Activated effector memory CD4-positive, alpha-beta T cell treated with Interleukin-2 at 50 U/mL for 16 hours (primary cell): ENCODE measurements around the gene RBPJ.
"Not testable (repeated sequence)": the region's sequence is repeated elsewhere in the genome, so short reads cannot be mapped to it uniquely, and the experiment has no call there.

Experiments used
- DNase-seq: peaks from one replicate; pipeline ENCODE4 v3.0.0-alpha.2; 2020

The RBPJ gene

DNA sequence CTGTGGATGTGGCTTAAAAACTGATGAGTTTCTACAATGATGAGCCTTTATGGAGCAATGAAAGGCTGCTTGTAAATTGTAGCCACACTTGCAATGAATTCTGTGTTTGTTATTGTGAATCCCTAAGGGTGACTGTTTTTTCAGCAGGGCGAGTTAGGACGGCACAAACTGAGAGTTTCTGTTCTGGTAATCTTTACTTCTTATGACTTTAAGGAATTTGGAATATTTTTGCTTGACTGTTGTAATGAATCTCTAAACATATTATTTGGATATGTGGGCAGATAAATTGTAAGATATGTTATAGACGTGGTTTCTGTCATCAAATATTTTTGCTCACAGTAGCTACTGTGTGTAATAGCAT lies 22.2 kb downstream of the RBPJ start:
- DNase-seq: no peak

GRCh38 chr4:26344901-26345564 lies 24.2 kb downstream of the RBPJ start:
- DNase-seq: no peak

DNA sequence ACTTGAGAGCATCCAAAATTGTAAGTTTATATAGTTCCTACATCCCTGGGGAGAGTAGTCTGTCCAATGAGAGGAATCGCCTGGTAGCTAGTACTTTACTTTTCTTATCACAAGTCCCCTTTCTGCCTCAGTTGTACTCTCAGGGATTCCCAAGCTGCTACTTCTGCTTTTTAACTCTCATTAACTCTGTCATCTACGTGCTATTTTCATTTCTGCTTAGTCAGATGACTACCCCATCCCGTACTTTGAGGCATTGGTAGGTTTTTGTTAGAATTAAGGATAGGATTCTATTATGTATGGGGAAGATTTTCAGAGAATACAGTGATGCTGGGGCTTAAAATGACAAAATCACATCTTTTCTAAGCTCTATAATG lies 24.7 kb downstream of the RBPJ start:
- DNase-seq: no peak

- no peak for DNase-seq
Measured at GRCh38 chr4:26346203-26346620, 25.4 kb downstream of the RBPJ start.

DNA sequence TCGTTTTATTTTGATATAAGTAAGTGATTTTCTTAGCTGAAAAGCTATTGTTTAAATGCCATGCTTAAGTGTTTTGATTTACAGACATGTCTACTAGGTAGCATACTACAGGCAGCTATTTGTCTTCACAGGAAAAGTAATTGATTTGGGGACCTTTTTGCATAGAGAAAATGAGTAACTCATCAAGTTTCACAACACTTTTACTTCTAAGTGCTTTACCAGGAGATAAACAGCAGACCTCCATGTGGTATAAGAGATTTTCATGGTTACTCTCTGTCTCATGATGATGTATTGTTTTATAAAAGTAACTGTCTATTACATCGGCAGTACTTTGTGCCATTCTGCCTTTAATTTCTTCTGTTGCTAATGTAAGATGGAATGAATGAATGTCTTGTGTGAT lies 28.7 kb downstream of the RBPJ start:
- DNase-seq: no peak

DNA sequence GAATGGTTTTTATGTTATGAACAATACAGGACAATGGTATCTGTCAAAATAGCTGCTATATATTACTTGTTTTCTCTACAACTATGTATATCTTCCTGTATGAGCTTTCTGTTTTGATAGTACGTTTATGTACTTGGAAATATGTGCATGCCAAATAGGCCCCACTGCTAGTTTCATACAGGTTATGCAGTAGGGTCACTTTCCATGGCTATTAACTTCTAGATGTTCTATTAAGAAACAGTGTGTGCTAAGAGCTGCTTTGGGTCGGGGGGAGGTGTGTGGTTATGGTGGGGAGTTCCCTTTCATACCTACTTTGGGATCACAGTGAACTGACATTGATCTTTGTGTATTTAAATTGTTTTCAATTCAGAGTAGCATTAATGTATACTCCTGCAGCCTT lies 30.9 kb downstream of the RBPJ start:
- no peak for DNase-seq

DNA sequence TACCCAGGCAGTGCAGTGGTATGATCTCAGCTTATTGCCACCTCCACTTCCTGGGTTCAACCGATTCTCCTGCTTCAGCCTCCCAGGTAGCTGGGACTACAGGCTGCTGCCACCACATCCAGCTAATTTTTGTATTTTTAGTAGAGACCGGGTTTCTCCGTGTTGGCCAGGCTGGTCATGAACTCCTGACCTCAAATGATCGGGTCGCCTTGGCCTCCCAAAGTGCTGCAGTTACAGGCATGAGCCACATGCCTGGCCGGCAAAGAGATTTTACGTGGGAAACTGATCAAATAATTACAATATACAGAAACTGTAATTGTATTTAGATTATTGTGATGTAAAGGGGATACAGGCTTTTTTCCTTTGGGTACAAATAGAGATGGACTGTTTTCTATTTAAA lies 33.7 kb downstream of the RBPJ start:
- DNase-seq: no peak

DNA sequence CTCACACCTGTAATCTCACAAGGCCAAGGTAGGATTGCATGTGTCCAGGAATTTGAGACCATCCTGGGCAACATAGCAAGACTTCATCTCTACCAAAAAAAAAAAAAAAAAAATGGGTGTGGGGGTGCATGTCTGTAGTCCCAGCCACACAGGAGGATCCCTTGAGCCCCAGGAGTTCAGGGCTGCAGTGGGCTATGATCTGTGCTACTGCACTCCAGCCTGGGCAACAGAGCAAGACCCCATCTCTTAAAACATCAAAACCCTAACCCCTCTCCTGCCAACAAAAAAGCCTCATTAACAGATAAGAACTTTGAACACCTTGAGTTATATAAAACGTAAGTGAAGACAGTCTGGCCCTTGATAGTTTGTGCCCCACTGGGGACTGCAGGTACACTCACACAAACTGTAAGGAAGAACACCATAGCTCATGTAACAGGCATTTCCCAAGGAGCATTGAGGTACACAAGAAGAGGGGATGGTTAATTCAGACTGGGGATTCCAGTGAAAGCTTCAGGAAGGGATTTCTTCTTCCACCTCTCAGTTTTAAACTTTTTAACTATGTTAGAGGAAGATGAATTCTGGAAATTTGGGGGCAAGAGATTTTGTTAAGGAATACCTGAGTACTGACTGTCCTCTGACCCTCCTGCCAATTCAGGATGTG lies 34.7 kb downstream of the RBPJ start:
- DNase-seq: no peak

DNA sequence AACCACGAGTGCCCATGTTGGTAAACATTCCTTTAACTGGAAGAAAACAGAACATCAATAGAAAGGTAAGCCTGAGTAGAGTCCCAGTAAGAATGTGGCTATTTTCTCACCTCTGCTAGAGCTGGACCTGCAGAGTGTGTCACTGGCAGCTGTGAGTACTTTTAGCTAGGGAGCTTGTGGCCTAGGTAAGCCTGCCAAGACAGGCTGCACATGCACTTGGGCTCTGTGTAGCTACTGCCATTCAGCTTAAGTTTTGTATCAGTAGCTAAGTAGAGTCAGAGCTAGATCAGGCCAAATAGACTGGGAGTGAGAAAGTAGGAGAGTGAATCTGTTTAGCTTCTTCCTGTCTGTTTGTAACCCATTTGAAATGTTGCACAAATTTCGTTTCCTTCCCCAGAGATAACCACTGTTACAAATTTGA lies 35.3 kb downstream of the RBPJ start:
- DNase-seq: no peak

DNA sequence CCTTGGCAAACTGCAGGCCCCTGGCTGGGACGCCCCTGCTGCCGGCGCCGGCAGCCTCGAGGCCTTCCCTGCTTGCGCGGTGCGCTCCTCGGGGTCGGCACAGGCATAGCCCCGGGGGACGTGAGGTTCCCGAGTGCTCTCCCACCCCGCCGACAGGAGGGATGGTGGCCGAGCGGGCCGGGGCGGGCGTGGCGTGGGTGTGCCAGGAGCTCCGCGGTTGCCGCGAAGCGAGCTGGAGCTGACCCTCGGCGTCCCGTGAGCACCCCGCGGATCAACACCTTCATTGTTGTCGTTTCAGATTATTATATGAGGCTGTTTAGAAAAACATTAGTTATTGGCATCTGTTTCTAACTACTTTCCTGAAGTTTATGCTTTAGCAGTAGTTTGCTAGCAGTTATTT lies 38.7 kb downstream of the RBPJ start:
- not testable (repeated sequence) for DNase-seq

GRCh38 chr4:26360273-26360672 lies 39.5 kb downstream of the RBPJ start:
- no peak for DNase-seq

DNA sequence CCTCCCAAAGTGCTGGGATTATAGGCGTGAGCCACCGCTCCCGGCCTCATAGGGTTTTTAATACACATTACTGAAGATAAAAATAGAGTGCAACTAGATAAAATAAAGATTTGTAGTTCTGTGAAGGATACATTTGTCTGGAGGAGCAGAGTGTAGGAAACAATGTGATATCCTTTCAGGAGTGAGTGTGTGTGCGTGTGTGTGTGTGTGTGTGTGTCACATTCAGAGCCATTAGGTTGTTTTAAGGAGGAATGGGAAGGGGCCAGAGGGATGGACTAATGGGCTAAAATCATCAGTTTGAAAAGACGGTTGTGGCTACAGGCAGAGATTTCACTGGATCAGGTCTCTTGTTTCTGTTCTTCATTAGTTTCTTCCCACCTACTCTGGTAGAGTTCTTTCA lies 40.0 kb downstream of the RBPJ start:
- DNase-seq: no peak

- no peak for DNase-seq
Measured at GRCh38 chr4:26361297-26361696, 40.5 kb downstream of the RBPJ start.

DNA sequence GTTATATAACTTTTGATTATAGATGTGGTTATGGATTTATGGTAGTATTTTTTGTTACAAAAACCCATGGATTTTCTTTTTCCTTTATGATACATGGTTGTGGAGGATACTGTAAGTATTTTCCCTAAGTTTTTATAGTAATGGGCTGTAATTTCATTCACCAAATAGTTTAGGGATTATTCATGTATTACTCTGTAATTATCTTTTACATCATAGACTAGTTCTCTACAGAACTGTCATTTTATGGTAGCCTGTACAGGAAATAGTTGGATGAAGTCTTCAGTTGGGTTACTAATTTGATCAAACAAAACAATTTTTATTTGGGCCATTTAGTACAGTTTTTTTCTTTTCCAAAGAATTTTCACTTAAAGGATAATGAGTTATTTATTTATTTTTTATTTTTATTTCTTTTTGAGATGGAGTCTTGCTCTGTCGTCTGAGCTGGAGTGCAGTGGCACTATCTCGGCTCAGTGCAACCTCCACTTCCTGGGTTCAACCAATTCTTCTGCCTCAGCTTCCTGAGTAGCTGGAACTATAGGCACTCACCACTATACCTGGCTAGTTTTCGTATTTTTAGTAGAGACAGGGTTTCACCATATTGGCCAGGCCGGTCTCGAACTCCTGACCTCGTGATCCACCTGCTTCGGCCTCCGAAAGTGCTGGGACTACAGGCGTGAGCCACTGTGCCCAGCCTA lies 42.1 kb downstream of the RBPJ start:
- no peak for DNase-seq

DNA sequence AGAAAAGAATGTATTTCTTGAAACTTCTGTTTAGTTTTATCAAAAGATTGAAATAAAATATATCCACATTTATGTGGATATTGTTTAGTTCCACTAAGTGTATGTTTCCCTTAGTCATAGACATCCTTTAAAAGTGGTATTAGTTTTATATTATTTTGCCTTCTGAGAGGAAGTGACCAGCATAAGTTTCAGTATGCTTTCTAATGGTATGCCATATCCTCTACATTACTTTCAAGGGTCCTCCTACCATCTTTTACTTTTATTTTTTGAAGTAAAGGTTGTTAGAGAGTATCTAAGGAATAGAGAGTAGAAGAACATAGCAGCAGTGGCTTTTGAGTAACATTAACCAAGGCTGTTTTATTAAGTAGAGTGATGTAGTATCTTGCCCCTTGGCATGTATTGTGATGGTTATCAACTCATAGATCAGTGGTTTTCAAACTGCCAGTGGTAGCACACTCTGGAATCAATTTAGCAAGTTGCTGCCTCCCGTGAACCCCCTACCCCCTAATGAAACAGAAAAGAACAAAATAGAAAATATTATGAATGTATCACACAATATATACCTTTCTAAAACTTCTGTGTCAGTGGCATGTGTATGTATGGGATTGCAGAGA lies 44.8 kb downstream of the RBPJ start:
- no peak for DNase-seq

DNA sequence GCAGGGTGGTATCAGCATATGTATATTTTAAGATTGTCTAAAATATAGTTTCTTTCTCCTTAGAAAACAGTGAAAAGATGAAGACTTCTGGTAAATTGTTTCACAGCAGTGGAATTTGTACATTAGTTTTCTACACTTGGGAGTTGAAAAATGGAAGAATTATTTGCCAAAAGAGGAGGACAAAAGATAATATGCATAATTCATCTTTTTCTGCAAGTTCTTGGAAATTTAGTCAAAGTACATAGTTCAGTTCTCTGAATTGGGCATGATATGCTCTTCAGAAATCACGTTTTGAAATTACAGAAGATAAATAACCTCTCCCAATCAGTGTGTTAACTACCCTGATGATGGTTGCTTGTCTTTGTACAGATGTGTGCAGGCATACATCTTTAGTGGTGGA lies 47.0 kb downstream of the RBPJ start:
- DNase-seq: no peak

DNA sequence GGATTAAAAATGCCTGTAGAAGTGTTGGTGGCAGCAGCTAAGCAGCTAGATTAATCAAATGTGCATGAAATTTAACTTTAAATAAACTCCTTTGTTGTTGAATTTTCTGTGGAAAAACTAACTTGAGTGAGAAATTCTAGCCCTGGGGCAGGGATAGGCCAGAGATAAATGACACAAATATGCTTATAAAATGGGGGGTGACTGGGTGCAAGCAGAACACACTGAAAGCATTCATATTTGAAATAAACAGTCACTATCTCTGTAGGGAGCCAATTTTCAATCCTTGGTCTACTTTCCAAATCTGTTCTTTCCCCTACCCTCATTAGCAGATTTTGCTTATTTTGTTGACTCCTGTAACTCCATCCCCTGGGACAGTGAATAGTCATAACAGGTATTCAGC lies 47.9 kb downstream of the RBPJ start:
- DNase-seq: no peak

DNA sequence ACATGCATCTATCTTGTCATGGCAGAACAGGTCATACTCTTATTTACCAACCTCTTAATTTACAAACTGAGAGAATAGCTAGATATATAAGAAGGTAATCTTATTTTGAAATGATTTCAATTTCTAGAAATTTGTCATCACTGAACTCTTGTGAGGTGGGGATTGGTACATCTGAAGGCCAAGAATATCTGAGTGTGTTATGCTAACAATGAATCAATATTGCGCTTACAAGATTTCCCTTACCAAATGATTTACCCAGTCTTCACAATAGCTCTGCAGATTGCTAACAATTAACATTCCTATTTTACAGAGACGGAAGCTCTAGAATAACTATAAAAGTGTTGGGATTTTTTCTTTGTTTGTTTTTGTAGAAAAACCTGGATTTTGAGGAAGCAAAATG lies 48.3 kb downstream of the RBPJ start:
- no peak for DNase-seq

DNA sequence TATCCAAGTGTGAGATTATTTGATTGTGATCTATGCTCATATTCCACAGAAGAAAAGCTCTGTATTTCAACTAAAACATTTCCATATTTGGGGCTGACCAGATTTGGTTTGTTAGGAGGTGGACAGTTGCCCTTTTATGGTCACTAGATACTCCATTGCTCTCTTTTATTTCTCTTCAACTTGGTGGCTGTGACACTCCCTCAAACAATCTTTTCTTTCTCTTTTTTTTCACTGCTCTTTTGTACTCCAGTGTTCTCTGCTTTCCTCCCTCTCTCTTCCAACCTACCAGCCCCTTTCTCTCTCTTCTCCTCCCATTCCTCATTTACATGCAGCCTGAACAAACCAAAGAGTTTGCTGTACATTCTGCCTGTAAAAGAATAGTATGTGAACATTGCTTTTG lies 48.8 kb downstream of the RBPJ start:
- DNase-seq: no peak

DNA sequence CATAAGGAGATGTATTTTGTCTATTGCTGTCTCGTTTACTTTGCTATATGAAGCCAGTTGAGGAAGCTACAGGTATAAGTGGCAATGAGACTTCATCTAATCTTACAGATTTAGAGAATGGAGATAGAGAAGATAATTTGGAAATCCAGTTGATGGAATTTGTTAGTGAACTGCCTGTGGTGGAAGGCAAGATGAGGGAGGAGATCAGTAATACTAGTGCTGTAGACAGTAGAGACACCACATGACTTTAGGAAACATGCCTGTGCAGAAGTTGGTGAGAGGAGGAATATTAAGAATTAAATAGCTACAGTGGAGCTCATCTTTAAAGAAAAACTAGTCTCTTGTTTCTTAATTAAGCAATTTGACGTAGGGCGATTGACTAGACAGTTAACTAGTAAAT lies 51.3 kb downstream of the RBPJ start:
- no peak for DNase-seq

GRCh38 chr4:26372525-26373172 lies 51.8 kb downstream of the RBPJ start:
- peak; percentile 18 for DNase-seq

DNA sequence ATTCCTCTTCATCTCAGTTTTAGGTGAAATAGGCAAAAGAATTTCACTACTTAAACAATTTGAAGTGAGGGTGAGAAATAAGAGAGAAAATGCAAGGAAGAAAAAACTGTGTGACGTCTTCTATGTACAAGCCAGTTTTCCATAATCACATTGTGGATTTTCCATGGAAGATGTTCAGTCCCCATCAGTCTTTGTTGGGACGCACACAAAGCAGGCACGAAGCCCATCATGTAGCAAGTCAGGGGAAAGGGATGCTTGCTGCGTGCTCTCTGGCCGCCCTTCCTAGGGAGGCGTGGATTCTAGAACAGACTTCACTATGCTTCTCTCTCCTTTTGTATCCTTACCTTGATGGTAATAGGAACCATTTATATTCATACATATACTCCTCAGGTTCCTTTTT lies 54.7 kb downstream of the RBPJ start:
- DNase-seq: no peak
